Body of pancreas (tissue), 4 donors: ENCODE measurements around the gene PLEKHG5. TPM values are rescaled to one million over a fixed set of nuclear protein-coding genes. Genes with fewer than 3 reads are reported as not detected.

Experiments
- ATAC-seq: fragments of 150-250 bp; one replicate; pipeline ENCODE4 v1.9.1; 2016
- DNase-seq, 4 donors: peaks; one replicate each; pipeline ENCODE4 v3.0.0-alpha.2; 2019
- H3K27ac ChIP-seq, 4 donors: fragments of 200-600 bp; sonication (generic); 1 replicate in 3 of 4; 2 replicates in 1 of 4; pipeline versions ENCODE4 v1.5.1 to v1.6.1; 2016 to 2019; ENCODE audit warnings: mild to moderate bottlenecking in 1 of 4, mixed read lengths in 1 of 4, moderate library complexity in 1 of 4
- H3K27me3 ChIP-seq, 2 donors: fragments of 200-600 bp; sonication (generic); one replicate each; pipeline ENCODE4 v1.6.0; 2016; ENCODE audit warnings: mild to moderate bottlenecking in 1 of 2
- H3K36me3 ChIP-seq, 2 donors: fragments of 200-600 bp; sonication (generic); replicated peaks in 1 of 2; 2 replicates each; pipeline ENCODE4 v1.5.1; 2016; ENCODE audit warnings: low read depth in 2 of 2; ENCODE audit not compliant: insufficient read depth in 1 of 2
- H3K4me1 ChIP-seq: fragments of 200-600 bp; sonication (generic); one replicate; pipeline ENCODE4 v1.6.0; 2016
- H3K4me3 ChIP-seq, 2 donors: fragments of 200-600 bp; sonication (generic); 1 replicate in 1 of 2; 2 replicates in 1 of 2; pipeline ENCODE4 v1.5.1; 2016 to 2019
- H3K9me3 ChIP-seq, 3 donors: fragments of 200-600 bp; sonication (generic); 1 replicate in 2 of 3; 2 replicates in 1 of 3; pipeline ENCODE4 v1.5.1; 2016
- POLR2A ChIP-seq, 3 donors: fragments of 450-650 bp; IDR thresholded peaks; one replicate each; pipeline ENCODE4 v1.6.1; 2016; ENCODE audit warnings: antibody characterized with exemption in 3 of 3, mild to moderate bottlenecking in 2 of 3
- WGBS, 2 donors: methylation state at CpG; one replicate each; pipeline ENCODE4 v1.1.5; 2017; 5-methylcytosine and 5-hydroxymethylcytosine counted together
- intact Hi-C: fragments of 100-400 bp; cut with DNase I; formaldehyde crosslinking; loops from one replicate; pipeline ENCODE4 v1.15.1; 2023
- total RNA-seq, 2 donors: library from RNA; depleted of rRNA; stranded (reverse); fragments of >200 nt; gene quantifications; one replicate each; pipeline ENCODE4 v1.1.0, GENCODE V29; 2016
- TF ChIP-seq, protein P1 (sequence below), 7 experiments: fragments of 450-650 bp in 4 of 7; fragments of 200-600 bp in 3 of 7; sonication (generic) in 3 of 7; IDR thresholded peaks; one replicate each; pipeline ENCODE4 v1.5.1; 2016 to 2019; ENCODE audit warnings: antibody characterized with exemption in 7 of 7

PLEKHG5 gene
- total RNA-seq, 2 donors from 2014 or later = 5.2 to 8.6 TPM

GRCh38 chr1:6511056-6511455 lies 19.6 kb upstream of the PLEKHG5 start:
- 67 to 74% methylated on average over 5 to 6 of the region's 6 CpGs for WGBS, 2 donors
- no peaks in the 10 kb centered on the region for H3K9me3 ChIP-seq

DNA sequence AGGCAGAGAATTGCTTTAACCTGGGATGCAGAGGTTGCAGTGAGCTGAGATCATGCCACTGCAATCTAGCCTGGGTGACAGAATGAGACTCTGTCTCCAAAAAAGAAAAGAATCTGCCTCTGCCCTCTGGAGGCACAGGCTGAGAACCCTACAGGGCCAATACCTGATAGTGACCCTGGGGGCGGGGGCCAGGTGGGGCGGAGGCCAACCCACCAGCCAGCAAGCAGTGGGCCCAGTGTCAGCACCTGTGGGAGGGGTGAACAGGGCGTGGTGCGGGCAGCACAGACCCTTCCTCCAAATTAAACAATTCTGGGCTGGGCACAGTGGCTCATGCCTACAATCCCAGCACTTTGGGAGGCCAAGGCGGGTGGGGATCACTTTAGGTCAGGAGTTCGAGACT lies 19.0 kb upstream of the PLEKHG5 start:
- 65 to 97% methylated on average over 4 to 6 of the region's 6 CpGs for WGBS, 2 donors
- Histone ChIP-seq H3K9me3 (no peaks in the 10 kb centered on the region), H3K4me3 (no peak overlapping the region), H3K27ac (no peak overlapping the region), H3K4me1 (no peaks in the 10 kb centered on the region), H3K36me3 (no peaks in the 10 kb centered on the region), H3K27me3 (no peaks in the 10 kb centered on the region)
- DNase-seq (no peak), ATAC-seq (no peak)
- intact Hi-C loops = no loop called here
- TF ChIP-seq, protein P1, sequence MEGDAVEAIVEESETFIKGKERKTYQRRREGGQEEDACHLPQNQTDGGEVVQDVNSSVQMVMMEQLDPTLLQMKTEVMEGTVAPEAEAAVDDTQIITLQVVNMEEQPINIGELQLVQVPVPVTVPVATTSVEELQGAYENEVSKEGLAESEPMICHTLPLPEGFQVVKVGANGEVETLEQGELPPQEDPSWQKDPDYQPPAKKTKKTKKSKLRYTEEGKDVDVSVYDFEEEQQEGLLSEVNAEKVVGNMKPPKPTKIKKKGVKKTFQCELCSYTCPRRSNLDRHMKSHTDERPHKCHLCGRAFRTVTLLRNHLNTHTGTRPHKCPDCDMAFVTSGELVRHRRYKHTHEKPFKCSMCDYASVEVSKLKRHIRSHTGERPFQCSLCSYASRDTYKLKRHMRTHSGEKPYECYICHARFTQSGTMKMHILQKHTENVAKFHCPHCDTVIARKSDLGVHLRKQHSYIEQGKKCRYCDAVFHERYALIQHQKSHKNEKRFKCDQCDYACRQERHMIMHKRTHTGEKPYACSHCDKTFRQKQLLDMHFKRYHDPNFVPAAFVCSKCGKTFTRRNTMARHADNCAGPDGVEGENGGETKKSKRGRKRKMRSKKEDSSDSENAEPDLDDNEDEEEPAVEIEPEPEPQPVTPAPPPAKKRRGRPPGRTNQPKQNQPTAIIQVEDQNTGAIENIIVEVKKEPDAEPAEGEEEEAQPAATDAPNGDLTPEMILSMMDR (IDR thresholded peaks at IDR 0.05) = no peak
- no peak for TF ChIP-seq POLR2A (IDR thresholded peaks at IDR 0.05)

More at GRCh38 chr1:6511056-6511455, 19.6 kb upstream of the PLEKHG5 start:
- no peak for DNase-seq
- H3K4me3 ChIP-seq = no peak overlapping the region
- H3K4me1 ChIP-seq = no peaks in the 10 kb centered on the region
- no peaks in the 10 kb centered on the region for H3K27me3 ChIP-seq
- intact Hi-C loops = no loop called here
- no peaks in the 10 kb centered on the region for H3K36me3 ChIP-seq
- ATAC-seq = no peak
- no peak overlapping the region for H3K27ac ChIP-seq
- TF ChIP-seq, protein P1 (IDR thresholded peaks at IDR 0.05) = no peak
- no peak for TF ChIP-seq POLR2A (IDR thresholded peaks at IDR 0.05)

DNA sequence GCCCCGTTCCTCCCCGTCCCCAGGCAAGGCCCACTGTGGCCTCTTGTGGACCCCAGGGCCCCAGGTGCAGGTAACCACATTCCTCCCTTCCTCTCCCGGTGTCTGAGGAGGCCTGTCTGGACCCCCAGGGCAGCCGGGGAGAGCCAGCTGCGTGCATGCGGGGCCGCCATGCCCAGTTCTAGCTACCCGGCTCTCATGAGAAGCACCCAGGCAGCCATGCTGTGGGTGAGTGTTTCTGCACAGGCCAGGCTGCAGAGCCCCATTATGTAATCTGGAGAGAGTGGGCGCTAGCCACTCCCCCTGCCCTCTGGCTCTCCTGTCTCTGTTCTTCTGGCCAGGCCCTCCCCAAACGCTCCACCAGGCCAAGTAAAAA lies 18.4 kb upstream of the PLEKHG5 start:
- 76 to 83% methylated on average over 1 to 9 of the region's 10 CpGs for WGBS, 2 donors
- TF ChIP-seq, protein P1 (IDR thresholded peaks at IDR 0.05) = no peak
- no peak for TF ChIP-seq POLR2A (IDR thresholded peaks at IDR 0.05)
- Histone ChIP-seq H3K36me3 (no peaks in the 10 kb centered on the region), H3K4me1 (no peaks in the 10 kb centered on the region), H3K9me3 (no peaks in the 10 kb centered on the region), H3K27ac (no peak overlapping the region), H3K27me3 (no peaks in the 10 kb centered on the region), H3K4me3 (no peak overlapping the region)
- ATAC-seq = no peak
- intact Hi-C loops = no loop called here
- DNase-seq = no peak

DNA sequence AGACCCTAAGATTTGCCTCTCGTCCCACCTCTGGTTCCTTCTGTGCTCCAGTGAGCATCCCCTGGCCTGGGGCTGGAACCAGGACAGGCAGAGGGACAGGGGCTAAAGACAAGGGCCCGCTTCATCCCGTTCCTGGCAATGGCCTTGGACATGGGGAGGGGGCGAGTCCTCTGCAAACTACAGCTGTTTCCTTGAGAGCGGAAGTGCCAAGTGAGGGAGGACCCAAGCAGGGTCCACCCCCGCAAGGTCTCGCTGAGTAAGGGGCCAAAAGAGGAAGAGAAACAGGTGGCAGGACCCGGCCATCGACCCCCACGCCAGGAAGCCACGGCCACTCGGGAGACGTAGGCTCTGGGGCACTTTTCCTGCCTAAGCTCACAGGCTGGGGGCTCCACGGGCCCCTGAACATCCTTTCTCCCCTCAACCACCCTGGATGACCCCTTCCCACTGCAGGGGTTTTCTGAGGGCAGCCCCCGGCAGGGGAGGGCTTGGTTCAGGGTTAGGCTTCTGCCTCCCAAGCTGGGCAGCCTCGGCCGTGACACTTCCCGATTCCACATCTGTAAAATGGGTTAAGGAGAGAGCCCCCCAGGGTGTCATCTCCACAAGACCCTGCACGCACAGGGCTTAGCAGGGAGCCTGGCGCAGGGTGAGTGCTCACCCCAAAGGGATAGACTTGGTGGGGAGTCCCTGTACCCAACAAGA lies 17.9 kb upstream of the PLEKHG5 start:
- Histone ChIP-seq H3K36me3 (no peaks in the 10 kb centered on the region), H3K9me3 (no peaks in the 10 kb centered on the region), H3K4me3 (no peak overlapping the region), H3K27ac (no peak overlapping the region), H3K27me3 (no peaks in the 10 kb centered on the region), H3K4me1 (no peaks in the 10 kb centered on the region)
- DNase-seq (no peak), ATAC-seq (no peak)
- WGBS, 2 donors = 49 to 63% methylated on average over 14 to 20 of the region's 20 CpGs
- intact Hi-C loops = no loop called here
- TF ChIP-seq POLR2A (IDR thresholded peaks at IDR 0.05) = no peak
- TF ChIP-seq, protein P1 (IDR thresholded peaks at IDR 0.05) = no peak

- ATAC-seq = no peak
- DNase-seq = no peak
- Histone ChIP-seq H3K27ac (no peak overlapping the region), H3K9me3 (no peaks in the 10 kb centered on the region), H3K4me3 (no peak overlapping the region), H3K36me3 (no peaks in the 10 kb centered on the region), H3K4me1 (no peaks in the 10 kb centered on the region), H3K27me3 (no peaks in the 10 kb centered on the region)
- no peak for TF ChIP-seq POLR2A (IDR thresholded peaks at IDR 0.05)
- TF ChIP-seq, protein P1 (IDR thresholded peaks at IDR 0.05) = no peak
- intact Hi-C loops = no loop called here
- 77% methylated on average over 11 of the region's 11 CpGs; no CpG with 5 or more reads in 1 of the 2 donors for WGBS, 2 donors
Observed at GRCh38 chr1:6508816-6509189, 17.3 kb upstream of the PLEKHG5 start.
